Endodermal cell (in vitro differentiated cells): ENCODE measurements around the gene THSD4. TPM values are rescaled to one million over a fixed set of nuclear protein-coding genes. Genes with fewer than 3 reads are reported as not detected.

Source experiments
- DNase-seq: peaks from one replicate; pipeline ENCODE4 v3.0.0-alpha.2; 2017
- H3K27ac ChIP-seq: 2 replicates; pipeline ENCODE4 v1.5.1; 2013; ENCODE audit warnings: mild to moderate bottlenecking, low read depth, low read length, moderate library complexity
- H3K27me3 ChIP-seq: 2 replicates; pipeline ENCODE4 v1.6.1; 2013; ENCODE audit warnings: mild to moderate bottlenecking, low read length, moderate library complexity; ENCODE audit not compliant: insufficient read depth, control insufficient read depth, poor library complexity, severe bottlenecking
- H3K36me3 ChIP-seq: 2 replicates; pipeline ENCODE4 v1.7.0; 2013; ENCODE audit warnings: mild to moderate bottlenecking, low read length, moderate library complexity; ENCODE audit not compliant: control insufficient read depth, insufficient read depth
- H3K4me1 ChIP-seq: one replicate; pipeline ENCODE4 v1.7.0; 2013; ENCODE audit warnings: low read length; ENCODE audit not compliant: control insufficient read depth, insufficient read depth
- H3K4me3 ChIP-seq: 2 replicates; pipeline ENCODE4 v1.5.1; 2013; ENCODE audit warnings: mild to moderate bottlenecking, low read length, moderate library complexity
- H3K9ac ChIP-seq: 2 replicates; pipeline ENCODE4 v1.6.1; 2013; ENCODE audit warnings: mild to moderate bottlenecking, low read length, moderate library complexity; ENCODE audit not compliant: poor library complexity, severe bottlenecking; ENCODE audit errors: extremely low read depth
- H3K9me3 ChIP-seq: 2 replicates; pipeline ENCODE4 v1.6.1; 2013; ENCODE audit warnings: mild to moderate bottlenecking, low read length, moderate library complexity; ENCODE audit not compliant: control insufficient read depth
- H3K27ac Mint-ChIP-seq: 2 replicates; pipeline ENCODE4 v1.8.0; 2020; ENCODE audit warnings: mixed read lengths
- H3K27me3 Mint-ChIP-seq: 2 replicates; pipeline ENCODE4 v1.8.0; 2021; ENCODE audit warnings: mild to moderate bottlenecking, mixed read lengths; ENCODE audit not compliant: insufficient read depth
- H3K36me3 Mint-ChIP-seq: 2 replicates; pipeline ENCODE4 v1.8.0; 2020; ENCODE audit warnings: low read depth, mixed read lengths
- H3K4me1 Mint-ChIP-seq: 2 replicates; pipeline ENCODE4 v1.8.0; 2020; ENCODE audit warnings: mixed read lengths
- H3K4me3 Mint-ChIP-seq: 2 replicates; pipeline ENCODE4 v1.8.0; 2020; ENCODE audit warnings: mild to moderate bottlenecking, moderate library complexity, mixed read lengths
- H3K9me3 Mint-ChIP-seq: 2 replicates; pipeline ENCODE4 v1.8.0; 2020; ENCODE audit warnings: mild to moderate bottlenecking, mixed read lengths
- WGBS, 2 experiments: methylation state at CpG; one replicate each; pipeline versions ENCODE4 v1.1.5 to v1.1.7; 2013; ENCODE audit warnings: missing lambda C conversion rate in 2 of 2, mixed read lengths in 1 of 2; ENCODE audit not compliant: insufficient coverage in 1 of 2, insufficient read length in 1 of 2; 5-methylcytosine and 5-hydroxymethylcytosine counted together
- total RNA-seq, 2 donors: library from RNA; stranded (reverse); fragmentation: NEBNext Ultra II Directional in 1 of 2; extraction: Animal tissue kit (Norgen Biotek cat#: 25700) in 1 of 2; gene quantifications; 2 replicates in 1 of 2; 3 replicates in 1 of 2; pipeline ENCODE4 v1.2.1, GENCODE V29; 2021
- TF ChIP-seq, protein P1 (sequence below): fragments of 200-600 bp; sonication (generic); conservative IDR thresholded peaks from 2 replicates; pipeline ENCODE4 v1.5.0; 2021; ENCODE audit warnings: antibody characterized with exemption, mild to moderate bottlenecking

The THSD4 gene
- total RNA-seq, 2 donors from 2014 or later: 4.6 to 5.4 TPM

DNA sequence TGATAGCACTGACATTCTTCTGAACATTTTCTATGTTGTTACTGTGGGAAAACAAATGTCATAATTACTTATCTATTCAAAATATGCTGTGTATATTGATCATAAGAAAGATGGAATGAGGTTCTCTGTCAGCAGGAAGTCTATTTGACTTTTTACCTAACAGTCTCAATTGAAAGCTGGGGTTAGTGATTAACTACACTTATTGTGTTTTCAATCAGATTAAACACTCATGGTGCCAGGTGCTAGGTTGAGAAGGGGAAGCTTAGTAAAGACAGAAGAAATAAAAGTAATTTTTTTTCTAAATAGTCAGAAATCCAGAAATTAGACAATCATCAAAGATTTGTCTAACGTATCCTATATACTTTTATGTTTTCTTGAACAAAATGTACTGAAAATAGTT lies 414.1 kb downstream of the THSD4 start:
- H3K27ac ChIP-seq: no peak overlapping the region
- TF ChIP-seq, protein P1, sequence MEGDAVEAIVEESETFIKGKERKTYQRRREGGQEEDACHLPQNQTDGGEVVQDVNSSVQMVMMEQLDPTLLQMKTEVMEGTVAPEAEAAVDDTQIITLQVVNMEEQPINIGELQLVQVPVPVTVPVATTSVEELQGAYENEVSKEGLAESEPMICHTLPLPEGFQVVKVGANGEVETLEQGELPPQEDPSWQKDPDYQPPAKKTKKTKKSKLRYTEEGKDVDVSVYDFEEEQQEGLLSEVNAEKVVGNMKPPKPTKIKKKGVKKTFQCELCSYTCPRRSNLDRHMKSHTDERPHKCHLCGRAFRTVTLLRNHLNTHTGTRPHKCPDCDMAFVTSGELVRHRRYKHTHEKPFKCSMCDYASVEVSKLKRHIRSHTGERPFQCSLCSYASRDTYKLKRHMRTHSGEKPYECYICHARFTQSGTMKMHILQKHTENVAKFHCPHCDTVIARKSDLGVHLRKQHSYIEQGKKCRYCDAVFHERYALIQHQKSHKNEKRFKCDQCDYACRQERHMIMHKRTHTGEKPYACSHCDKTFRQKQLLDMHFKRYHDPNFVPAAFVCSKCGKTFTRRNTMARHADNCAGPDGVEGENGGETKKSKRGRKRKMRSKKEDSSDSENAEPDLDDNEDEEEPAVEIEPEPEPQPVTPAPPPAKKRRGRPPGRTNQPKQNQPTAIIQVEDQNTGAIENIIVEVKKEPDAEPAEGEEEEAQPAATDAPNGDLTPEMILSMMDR: no peak
- no peaks in the 10 kb centered on the region for H3K36me3 Mint-ChIP-seq
- H3K36me3 ChIP-seq: no peaks in the 10 kb centered on the region
- peaks cover 4% of the 10 kb centered on the region for H3K4me1 ChIP-seq
- H3K27me3 Mint-ChIP-seq: peaks cover 11% of the 10 kb centered on the region
- H3K4me3 ChIP-seq: peak overlapping the region; percentile 21
- H3K4me1 Mint-ChIP-seq: peaks cover 39% of the 10 kb centered on the region
- no peaks in the 10 kb centered on the region for H3K27me3 ChIP-seq
- H3K27ac Mint-ChIP-seq: no peak overlapping the region
- no CpG with 5 or more reads among the region's 1 CpG for WGBS, 2 experiments
- H3K9me3 ChIP-seq: no peaks in the 10 kb centered on the region
- no peak overlapping the region for H3K4me3 Mint-ChIP-seq
- peaks cover 2% of the 10 kb centered on the region for H3K9me3 Mint-ChIP-seq
- DNase-seq: no peak
- no peak overlapping the region for H3K9ac ChIP-seq

DNA sequence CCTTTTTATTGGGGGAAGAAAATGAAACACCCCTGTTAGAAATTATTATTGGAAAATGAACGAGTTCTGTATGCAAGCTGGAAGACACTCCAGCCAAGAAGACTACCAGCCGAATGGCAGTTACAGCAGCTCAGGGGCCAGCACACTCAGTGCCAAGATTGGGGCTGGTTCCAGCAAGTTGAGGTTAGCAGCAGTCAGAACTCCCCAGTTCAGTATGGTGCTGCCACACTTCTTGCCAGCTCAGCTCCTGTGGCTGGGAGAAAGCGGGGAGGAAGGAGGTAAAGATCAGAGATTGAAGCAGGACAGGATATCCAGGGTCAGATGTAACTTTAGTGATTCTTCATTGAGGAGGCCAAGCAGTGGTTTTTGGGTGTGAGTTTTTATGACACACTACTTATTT lies 414.8 kb downstream of the THSD4 start:
- Histone ChIP-seq H3K9me3 (no peaks in the 10 kb centered on the region), H3K4me1 (peaks cover 4% of the 10 kb centered on the region), H3K4me3 (peak overlapping the region; percentile 21), H3K9ac (no peak overlapping the region), H3K27ac (no peak overlapping the region), H3K27me3 (no peaks in the 10 kb centered on the region), H3K36me3 (no peaks in the 10 kb centered on the region)
- no peaks in the 10 kb centered on the region for H3K36me3 Mint-ChIP-seq
- 86 to 93% methylated on average over 1 to 3 of the region's 3 CpGs for WGBS, 2 experiments
- H3K27ac Mint-ChIP-seq: no peak overlapping the region
- peaks cover 11% of the 10 kb centered on the region for H3K27me3 Mint-ChIP-seq
- peaks cover 39% of the 10 kb centered on the region for H3K4me1 Mint-ChIP-seq
- H3K4me3 Mint-ChIP-seq: no peak overlapping the region
- DNase-seq: no peak
- peaks cover 2% of the 10 kb centered on the region for H3K9me3 Mint-ChIP-seq
- TF ChIP-seq, protein P1: no peak

DNA sequence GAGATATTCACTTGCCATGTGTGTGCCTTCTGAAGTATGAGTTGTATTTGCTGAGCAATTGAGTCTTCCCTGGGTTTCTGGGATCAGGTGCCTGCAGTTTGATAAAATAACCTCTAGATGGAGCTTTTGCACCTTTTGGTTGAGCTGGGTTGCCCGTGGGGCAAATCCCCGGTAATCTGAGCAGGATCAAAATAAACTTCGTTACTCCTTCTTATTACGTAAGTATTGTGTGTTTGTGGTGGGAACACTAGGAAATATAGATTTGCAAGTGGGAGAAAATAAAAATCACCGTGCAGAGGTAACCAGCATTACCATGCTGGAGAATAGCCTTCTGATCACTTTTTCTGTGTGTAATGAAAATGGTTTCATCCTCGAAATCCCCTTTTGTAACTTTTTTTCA lies 417.7 kb downstream of the THSD4 start:
- peaks cover 2% of the 10 kb centered on the region for H3K9me3 Mint-ChIP-seq
- no peak overlapping the region for H3K27ac Mint-ChIP-seq
- no peaks in the 10 kb centered on the region for H3K36me3 Mint-ChIP-seq
- no peaks in the 10 kb centered on the region for H3K27me3 ChIP-seq
- H3K4me3 Mint-ChIP-seq: no peak overlapping the region
- H3K9ac ChIP-seq: no peak overlapping the region
- no peak overlapping the region for H3K27ac ChIP-seq
- TF ChIP-seq, protein P1: peak; percentile 91
- H3K4me3 ChIP-seq: no peak overlapping the region
- peaks cover 4% of the 10 kb centered on the region for H3K4me1 ChIP-seq
- 65 to 66% methylated on average over 4 to 6 of the region's 6 CpGs for WGBS, 2 experiments
- H3K27me3 Mint-ChIP-seq: peaks cover 6% of the 10 kb centered on the region
- no peaks in the 10 kb centered on the region for H3K9me3 ChIP-seq
- DNase-seq: peak; percentile 77
- H3K36me3 ChIP-seq: no peaks in the 10 kb centered on the region
- peaks cover 30% of the 10 kb centered on the region for H3K4me1 Mint-ChIP-seq
